GM19023 (cell line): ENCODE results near the gene CRACDL.

Source experiments
- ATAC-seq: cut with Tn5 transposase; IDR thresholded peaks from one replicate; pipeline ENCODE4 v1.9.1; 2021; ENCODE audit warnings: mild to moderate bottlenecking, moderate library complexity; ENCODE audit not compliant: unreplicated experiment

The CRACDL gene

GRCh38 chr2:98866033-98866432 lies 70.0 kb downstream of the CRACDL start:
- ATAC-seq, result no peak

- no peak for ATAC-seq
Observed at GRCh38 chr2:98861601-98862000, 74.4 kb downstream of the CRACDL start.

GRCh38 chr2:98859323-98859722 lies 76.7 kb downstream of the CRACDL start:
- no peak for ATAC-seq

GRCh38 chr2:98857001-98857400 lies 79.0 kb downstream of the CRACDL start:
- ATAC-seq, result no peak

GRCh38 chr2:98854682-98855081 lies 81.3 kb downstream of the CRACDL start:
- no peak for ATAC-seq

- no peak for ATAC-seq
Observed at GRCh38 chr2:98852932-98853331, 83.1 kb downstream of the CRACDL start.

GRCh38 chr2:98850074-98850473 lies 86.0 kb downstream of the CRACDL start:
- no peak for ATAC-seq

GRCh38 chr2:98849113-98849512 lies 86.9 kb downstream of the CRACDL start:
- ATAC-seq, result no peak

- no peak for ATAC-seq
Observed at GRCh38 chr2:98847853-98848252, 88.2 kb downstream of the CRACDL start.

- ATAC-seq, result no peak
Observed at GRCh38 chr2:98846041-98846440, 90.0 kb downstream of the CRACDL start.

- ATAC-seq, result no peak
Observed at GRCh38 chr2:98842136-98842535, 93.9 kb downstream of the CRACDL start.

- ATAC-seq, result no peak
Observed at GRCh38 chr2:98839292-98839691, 96.7 kb downstream of the CRACDL start.

GRCh38 chr2:98835831-98836385 lies 100.1 kb downstream of the CRACDL start:
- ATAC-seq, result no peak

GRCh38 chr2:98833917-98834263 lies 102.1 kb downstream of the CRACDL start:
- ATAC-seq, result no peak

- no peak for ATAC-seq
Observed at GRCh38 chr2:98833172-98833916, 102.7 kb downstream of the CRACDL start.

GRCh38 chr2:98832172-98832571 lies 103.9 kb downstream of the CRACDL start:
- ATAC-seq, result no peak

GRCh38 chr2:98830571-98831145 lies 105.4 kb downstream of the CRACDL start:
- no peak for ATAC-seq

- ATAC-seq, result no peak
Observed at GRCh38 chr2:98829581-98830270, 106.3 kb downstream of the CRACDL start.

GRCh38 chr2:98828793-98829371 lies 107.1 kb downstream of the CRACDL start:
- no peak for ATAC-seq

- no peak for ATAC-seq
Observed at GRCh38 chr2:98828369-98828744, 107.7 kb downstream of the CRACDL start.

- no peak for ATAC-seq
Observed at GRCh38 chr2:98827625-98828368, 108.2 kb downstream of the CRACDL start.
